HepG2 (cell line): ENCODE results near the gene SLIT1. TPM values are rescaled to one million over a fixed set of nuclear protein-coding genes. Genes with fewer than 3 reads are reported as not detected.

Experiments
- ATAC-seq: fragments of 200-7000 bp; cut with Tn5 transposase; 3 replicates; pipeline ENCODE4 v1.9.1; 2020; ENCODE audit warnings: mild to moderate bottlenecking, moderate library complexity
- BruUV-seq: library from RNA; stranded (reverse); fragments of 400-500 nt; replicated peaks from 2 replicates; lab custom pipeline; 2021; lab: Mats Ljungman, UMichigan
- CTCF ChIA-PET: fragments of 300-600 bp; formaldehyde crosslinking; extraction: SDS; loops from one replicate; lab custom pipeline; 2021; ENCODE audit warnings: low total read pairs, inconsistent platforms, low intra/inter-chr PET ratio; lab: Yijun Ruan, JAX
- POLR2A ChIA-PET: fragments of 350-600 bp; sonication (Branson Sonifier 250); formaldehyde crosslinking; loops from one replicate; lab custom pipeline; 2020; ENCODE audit warnings: antibody characterized with exemption, inconsistent platforms; lab: Yijun Ruan, JAX
- DNase-seq: peaks from one replicate; pipeline ENCODE4 v3.0.0-alpha.2; 2015; ENCODE audit warnings: low spot score
- FAIRE-seq: peaks from 3 replicates; lab custom pipeline; 2011; peaks lifted over from hg19 to GRCh38; lab: Jason Lieb, UNC
- H2AFZ ChIP-seq: one replicate; pipeline ENCODE4 v1.6.1; 2011; ENCODE audit warnings: low read length, inconsistent platforms
- H3K27ac ChIP-seq: fragments of 300-600 bp; 3 replicates; pipeline ENCODE4 v1.8.0; 2011; ENCODE audit warnings: mixed run types, mild to moderate bottlenecking, mixed read lengths, low read length, inconsistent platforms; ENCODE audit not compliant: insufficient read depth; ENCODE audit errors: extremely low read length
- H3K27me3 ChIP-seq, 2 experiments: fragments of 200-600 bp in 1 of 2; 2 replicates in 1 of 2; 3 replicates in 1 of 2; pipeline versions ENCODE4 v1.6.0 to v1.8.0; 2011; ENCODE audit warnings: low read length in 2 of 2, mild to moderate bottlenecking in 2 of 2, moderate library complexity in 2 of 2, inconsistent platforms in 1 of 2; ENCODE audit not compliant: insufficient read depth in 2 of 2, control insufficient read depth in 1 of 2
- H3K36me3 ChIP-seq, 2 experiments: fragments of 200-600 bp in 1 of 2; replicated peaks in 1 of 2; 2 replicates in 1 of 2; 3 replicates in 1 of 2; pipeline versions ENCODE4 v1.5.1 to v1.8.0; 2011; ENCODE audit warnings: low read length in 2 of 2, inconsistent platforms in 1 of 2; ENCODE audit not compliant: insufficient read depth in 2 of 2, control insufficient read depth in 1 of 2
- H3K4me1 ChIP-seq: 2 replicates; pipeline ENCODE4 v1.5.1; 2012; ENCODE audit warnings: low read length, inconsistent platforms; ENCODE audit not compliant: insufficient read depth
- H3K4me2 ChIP-seq: 2 replicates; pipeline ENCODE4 v1.6.0; 2011; ENCODE audit warnings: low read depth, low read length, inconsistent platforms
- H3K4me3 ChIP-seq, 3 experiments: fragments of 200-600 bp in 1 of 3; sonication (generic), shearing (Covaris generic) in 1 of 3; replicated peaks in 1 of 3; 2 replicates each; pipeline ENCODE4 v1.5.1; 2011 to 2016; ENCODE audit warnings: low read length in 3 of 3, inconsistent platforms in 2 of 3, low read depth in 2 of 3, mild to moderate bottlenecking in 2 of 3, control low read depth in 1 of 3, mixed read lengths in 1 of 3; ENCODE audit not compliant: insufficient read depth in 1 of 3
- H3K79me2 ChIP-seq: one replicate; pipeline ENCODE4 v1.6.1; 2011; ENCODE audit warnings: low read length, inconsistent platforms; ENCODE audit not compliant: insufficient read depth
- H3K9ac ChIP-seq: 2 replicates; pipeline ENCODE4 v1.6.0; 2011; ENCODE audit warnings: mild to moderate bottlenecking, low read depth, low read length, inconsistent platforms; ENCODE audit not compliant: insufficient read depth
- H3K9me3 ChIP-seq: 2 replicates; pipeline ENCODE4 v1.5.1; 2012; ENCODE audit warnings: mild to moderate bottlenecking, low read length
- H4K20me1 ChIP-seq: 2 replicates; pipeline ENCODE4 v1.6.0; 2011; ENCODE audit warnings: inconsistent platforms, mild to moderate bottlenecking, low read length, moderate library complexity; ENCODE audit not compliant: insufficient read depth
- AGO2 ChIP-seq: fragments of 200-400 bp; formaldehyde crosslinking; optimal IDR thresholded peaks from 2 replicates; pipeline ENCODE3; 2017; ENCODE audit warnings: mild to moderate bottlenecking, low read depth, low read length, moderate library complexity
- GPBP1L1 ChIP-seq: sonication (generic); formaldehyde crosslinking; IDR thresholded peaks from 2 replicates; pipeline ENCODE4 v1.5.0; 2020; ENCODE audit warnings: mild to moderate bottlenecking, missing genetic modification reagents
- HNRNPUL1 ChIP-seq: fragments of 200-400 bp; formaldehyde crosslinking; IDR thresholded peaks from 2 replicates; pipeline ENCODE4 v1.6.1; 2017; ENCODE audit warnings: low read depth, mild to moderate bottlenecking, low read length, moderate library complexity
- JUNB ChIP-seq: sonication (generic); formaldehyde crosslinking; IDR thresholded peaks from 2 replicates; pipeline ENCODE4 v1.8.0; 2022; ENCODE audit warnings: missing genetic modification reagents, mild to moderate bottlenecking, borderline replicate concordance
- MXI1 ChIP-seq: IDR thresholded peaks from 3 replicates; pipeline ENCODE4 v1.6.1; 2012; ENCODE audit warnings: low read depth, low read length, inconsistent platforms, borderline replicate concordance
- TCF7L2 ChIP-seq: IDR thresholded peaks from 2 replicates; pipeline ENCODE4 v1.6.1; 2011; ENCODE audit warnings: mild to moderate bottlenecking, low read depth, low read length, moderate library complexity
- ZBTB40 ChIP-seq, 2 experiments: fragments of 450-650 bp in 1 of 2; sonication (generic) in 1 of 2; formaldehyde crosslinking in 1 of 2; IDR thresholded peaks; 2 replicates each; pipeline versions ENCODE4 v1.6.1 to v1.8.0; 2016 to 2022; ENCODE audit warnings: antibody characterized with exemption in 1 of 2, mild to moderate bottlenecking in 1 of 2, missing genetic modification reagents in 1 of 2
- ZNF589 ChIP-seq: sonication (generic); formaldehyde crosslinking; conservative IDR thresholded peaks from 2 replicates; pipeline ENCODE4 v1.8.0; 2022; ENCODE audit warnings: mild to moderate bottlenecking, moderate library complexity, missing genetic modification reagents
- ZNF75D ChIP-seq: sonication (generic); formaldehyde crosslinking; IDR thresholded peaks from 2 replicates; pipeline ENCODE4 v1.8.1; 2023; ENCODE audit warnings: missing genetic modification reagents, mild to moderate bottlenecking, borderline replicate concordance
- ZSCAN31 ChIP-seq: sonication (generic); formaldehyde crosslinking; IDR thresholded peaks from 2 replicates; pipeline ENCODE4 v1.5.0; 2020; ENCODE audit warnings: low read depth, mild to moderate bottlenecking, missing genetic modification reagents
- WGBS: methylation state at CpG from one replicate; pipeline ENCODE4 v1.1.6; 2017; ENCODE audit warnings: low lambda C conversion rate; 5-methylcytosine and 5-hydroxymethylcytosine counted together
- in situ Hi-C: cut with HindIII; loops from 2 replicates; pipeline ENCODE4 v1.10.0; 2017; ENCODE audit warnings: low pct_unique_long_range_greater_than_20kb; ENCODE audit not compliant: extremely low pct_ligation_motif_present
- intact Hi-C: fragments of 100-400 bp; cut with micrococcal nuclease; formaldehyde crosslinking; loops from one replicate; pipeline ENCODE4 v1.10.0; 2022; ENCODE audit not compliant: unreplicated experiment
- polyA plus RNA-seq, 8 experiments: library from polyadenylated mRNA; depleted of rRNA in 3 of 8; stranded (reverse) in 7 of 8; unstranded in 1 of 8; fragments of >200 nt; fragmentation: Illumina TruSeq in 4 of 8; extraction: Trizol in 4 of 8; gene quantifications; 2 replicates each; pipeline versions ENCODE4 v1.2.1 to v1.2.3, GENCODE V29; 2011 to 2016; ENCODE audit warnings: low read depth in 4 of 8, missing spikeins in 1 of 8, mixed read lengths in 1 of 8; ENCODE audit not compliant: insufficient read depth in 1 of 8
- total RNA-seq, 5 experiments: library from RNA; depleted of rRNA; stranded (reverse); fragments of >200 nt; fragmentation: Illumina TruSeq; extraction: Trizol; gene quantifications; 2 replicates each; pipeline ENCODE4 v1.2.3, GENCODE V29; 2016; ENCODE audit warnings: low read depth in 1 of 5
- TF ChIP-seq, protein P1 (sequence below): sonication (generic); formaldehyde crosslinking; IDR thresholded peaks from 2 replicates; pipeline ENCODE4 v1.8.0; 2022; ENCODE audit warnings: mild to moderate bottlenecking, missing genetic modification reagents, moderate library complexity
- TF ChIP-seq, protein P2 (sequence below): conservative IDR thresholded peaks from 2 replicates; pipeline ENCODE4 v1.6.1; 2018; ENCODE audit warnings: missing genetic modification reagents

Gene SLIT1
- total and polyA plus RNA-seq, 2 of the 13 experiments (the other 11 are each of a cell fraction or from before 2014, with no cell fraction given): 0.09 to 0.33 TPM

DNA sequence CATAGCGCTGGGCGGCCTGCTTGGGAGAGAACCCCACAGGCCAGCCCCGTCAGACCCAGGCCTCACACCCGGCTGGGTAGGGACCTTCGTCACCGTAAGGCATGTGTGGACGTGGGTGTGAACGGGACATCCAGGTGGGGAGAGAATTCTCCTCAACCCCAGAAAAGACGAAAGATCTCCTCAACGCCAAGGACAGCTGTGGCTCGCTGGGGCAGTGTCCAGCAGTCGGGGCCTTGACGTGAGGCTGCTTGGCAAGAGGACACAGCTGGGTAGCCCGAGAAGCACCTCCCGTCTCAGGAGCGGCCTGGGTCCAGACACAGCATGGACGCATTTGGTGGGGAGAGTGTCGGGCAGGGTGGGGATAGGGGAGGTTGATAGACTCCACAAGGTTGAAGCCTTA lies 1.2 kb upstream of the SLIT1 start:
- no TSS peak for BruUV-seq
- in situ Hi-C loops (no loop called here), intact Hi-C loops (loop anchor here (10.0 kb wide), 1 partner anchor 52 kb away; no protein-coding TSS in a partner anchor)
- Histone ChIP-seq H3K27me3 (peaks cover 15 to 86% of the 10 kb centered on the region in 2 experiments), H3K27ac (no peak overlapping the region), H3K9ac (no peak overlapping the region), H3K9me3 (no peaks in the 10 kb centered on the region), H2AFZ (no peak overlapping the region), H3K79me2 (no peaks in the 10 kb centered on the region), H3K4me3 (no peak overlapping the region), H3K36me3 (no peaks in the 10 kb centered on the region), H3K4me2 (no peak overlapping the region), H4K20me1 (no peaks in the 10 kb centered on the region), H3K4me1 (peaks cover 27% of the 10 kb centered on the region)
- 28% methylated on average over 15 of the region's 18 CpGs for WGBS
- ATAC-seq (no peak), DNase-seq (no peak), FAIRE-seq (no peak)
- ChIA-PET POLR2A (no interaction called here), CTCF (no interaction called here)
- TF ChIP-seq HNRNPUL1 (no peak), ZNF589 (no peak), ZNF75D (no peak), JUNB (CRISPR knock-in tag) (no peak), GPBP1L1 (CRISPR knock-in tag) (no peak), MXI1 (no peak), TCF7L2 (no peak), AGO2 (no peak), ZSCAN31 (CRISPR knock-in tag) (no peak), ZBTB40 (IDR thresholded peaks at IDR 0.05) (no peak), ZBTB40 (CRISPR knock-in tag; IDR thresholded peaks at IDR 0.05) (no peak)
- TF ChIP-seq, protein P1, sequence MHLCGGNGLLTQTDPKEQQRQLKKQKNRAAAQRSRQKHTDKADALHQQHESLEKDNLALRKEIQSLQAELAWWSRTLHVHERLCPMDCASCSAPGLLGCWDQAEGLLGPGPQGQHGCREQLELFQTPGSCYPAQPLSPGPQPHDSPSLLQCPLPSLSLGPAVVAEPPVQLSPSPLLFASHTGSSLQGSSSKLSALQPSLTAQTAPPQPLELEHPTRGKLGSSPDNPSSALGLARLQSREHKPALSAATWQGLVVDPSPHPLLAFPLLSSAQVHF (CRISPR knock-in tag): no peak
- TF ChIP-seq, protein P2, sequence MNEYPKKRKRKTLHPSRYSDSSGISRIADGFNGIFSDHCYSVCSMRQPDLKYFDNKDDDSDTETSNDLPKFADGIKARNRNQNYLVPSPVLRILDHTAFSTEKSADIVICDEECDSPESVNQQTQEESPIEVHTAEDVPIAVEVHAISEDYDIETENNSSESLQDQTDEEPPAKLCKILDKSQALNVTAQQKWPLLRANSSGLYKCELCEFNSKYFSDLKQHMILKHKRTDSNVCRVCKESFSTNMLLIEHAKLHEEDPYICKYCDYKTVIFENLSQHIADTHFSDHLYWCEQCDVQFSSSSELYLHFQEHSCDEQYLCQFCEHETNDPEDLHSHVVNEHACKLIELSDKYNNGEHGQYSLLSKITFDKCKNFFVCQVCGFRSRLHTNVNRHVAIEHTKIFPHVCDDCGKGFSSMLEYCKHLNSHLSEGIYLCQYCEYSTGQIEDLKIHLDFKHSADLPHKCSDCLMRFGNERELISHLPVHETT (CRISPR knock-in tag): no peak
